K562 (cell line): Measurements from ENCODE around the gene LUC7L3. TPM values are rescaled to one million over a fixed set of nuclear protein-coding genes. Genes with fewer than 3 reads are reported as not detected.
"Not testable (repeated sequence)": the region's sequence is repeated elsewhere in the genome, so short reads cannot be mapped to it uniquely, and the experiment has no call there.

Source experiments
- ATAC-seq: fragments of 200-7000 bp; cut with Tn5 transposase; 3 replicates; pipeline ENCODE4 v1.9.1; 2020; ENCODE audit warnings: moderate library complexity
- BruUV-seq: library from RNA; stranded (reverse); fragments of 400-500 nt; replicated peaks from 2 replicates; lab custom pipeline; 2021; lab: Mats Ljungman, UMichigan
- CTCF ChIA-PET: fragments of 300-600 bp; formaldehyde crosslinking; extraction: SDS; loops from one replicate; lab custom pipeline; 2021; ENCODE audit warnings: low intra/inter-chr PET ratio; lab: Yijun Ruan, JAX
- POLR2A ChIA-PET: fragments of 300-600, 350-650 bp; sonication (Branson Sonifier 250); formaldehyde crosslinking; extraction: SDS; loops from one replicate; lab custom pipeline; 2021; ENCODE audit warnings: antibody characterized with exemption, inconsistent platforms; lab: Yijun Ruan, JAX
- DNase-seq, 4 experiments: peaks; one replicate each; pipeline versions ENCODE4 v3.0.0 to v3.0.0-alpha.2; 2011 to 2018; ENCODE audit warnings: low spot score in 3 of 4, mixed read lengths in 3 of 4; ENCODE audit errors: extremely low read depth in 1 of 4
- FAIRE-seq: peaks from 2 replicates; lab custom pipeline; 2011; peaks lifted over from hg19 to GRCh38; lab: Jason Lieb, UNC
- H2AFZ ChIP-seq: 2 replicates; pipeline ENCODE4 v1.6.0; 2011; ENCODE audit warnings: low read depth, low read length, control low read depth, inconsistent platforms
- H3K27ac ChIP-seq: fragments of 200-600 bp; 3 replicates; pipeline ENCODE4 v1.8.0; 2011; ENCODE audit warnings: low read depth, mild to moderate bottlenecking, control low read depth, inconsistent platforms, low read length, moderate library complexity, mixed read lengths; ENCODE audit errors: extremely low read depth
- H3K27me3 ChIP-seq, 2 experiments: fragments of 300-600 bp in 1 of 2; 2 replicates in 1 of 2; 3 replicates in 1 of 2; pipeline versions ENCODE4 v1.6.0 to v1.8.0; 2011; ENCODE audit warnings: inconsistent platforms in 2 of 2, low read length in 2 of 2, mild to moderate bottlenecking in 1 of 2, mixed read lengths in 1 of 2, moderate library complexity in 1 of 2; ENCODE audit not compliant: control insufficient read depth in 2 of 2, insufficient read depth in 2 of 2
- H3K36me3 ChIP-seq: fragments of 300-600 bp; 3 replicates; pipeline ENCODE4 v1.8.0; 2011; ENCODE audit warnings: mild to moderate bottlenecking, low read length, inconsistent platforms; ENCODE audit not compliant: control insufficient read depth, insufficient read depth
- H3K4me1 ChIP-seq, 2 experiments: fragments of 200-600 bp in 1 of 2; replicated peaks in 1 of 2; 2 replicates in 1 of 2; 3 replicates in 1 of 2; pipeline versions ENCODE4 v1.5.1 to v1.8.0; 2011; ENCODE audit warnings: inconsistent platforms in 2 of 2, low read length in 2 of 2, mild to moderate bottlenecking in 1 of 2, mixed read lengths in 1 of 2, moderate library complexity in 1 of 2; ENCODE audit not compliant: control insufficient read depth in 2 of 2, insufficient read depth in 2 of 2
- H3K4me2 ChIP-seq: 2 replicates; pipeline ENCODE4 v1.6.1; 2011; ENCODE audit warnings: low read length, control low read depth, inconsistent platforms, mixed read lengths; ENCODE audit not compliant: insufficient read depth
- H3K4me3 ChIP-seq: fragments of 200-600 bp; sonication (generic), shearing (Covaris generic); 2 replicates; pipeline ENCODE4 v1.5.1; 2016; ENCODE audit warnings: control low read depth, inconsistent platforms
- H3K79me2 ChIP-seq: fragments of 200-600 bp; 3 replicates; pipeline ENCODE4 v1.8.0; 2011; ENCODE audit warnings: low read length, inconsistent platforms; ENCODE audit not compliant: control insufficient read depth, insufficient read depth
- H3K9ac ChIP-seq, 2 experiments: 2 replicates each; pipeline versions ENCODE4 v1.6.0 to v1.6.1; 2011; ENCODE audit warnings: low read depth in 2 of 2, low read length in 2 of 2, control low read depth in 1 of 2, inconsistent platforms in 1 of 2, mild to moderate bottlenecking in 1 of 2, mixed read lengths in 1 of 2; ENCODE audit not compliant: insufficient read depth in 1 of 2
- H3K9me1 ChIP-seq: one replicate; pipeline ENCODE4 v1.6.0; 2011; ENCODE audit warnings: inconsistent platforms, mild to moderate bottlenecking, low read length, moderate library complexity; ENCODE audit not compliant: control insufficient read depth, insufficient read depth
- H3K9me3 ChIP-seq: replicated peaks from 2 replicates; pipeline ENCODE4 v1.5.1; 2011; ENCODE audit warnings: low read depth, low read length, inconsistent platforms; ENCODE audit not compliant: control insufficient read depth, insufficient read depth
- H4K20me1 ChIP-seq: replicated peaks from 2 replicates; pipeline ENCODE4 v1.6.1; 2011; ENCODE audit warnings: low read length, inconsistent platforms, mixed read lengths; ENCODE audit not compliant: control insufficient read depth, insufficient read depth
- C11orf30 ChIP-seq: fragments of 450-650 bp; IDR thresholded peaks from 2 replicates; pipeline ENCODE4 v1.6.1; 2016; ENCODE audit warnings: low read depth, mild to moderate bottlenecking
- CEBPB ChIP-seq: fragments of 450-650 bp; IDR thresholded peaks from 2 replicates; pipeline ENCODE4 v1.6.1; 2016; ENCODE audit warnings: missing genetic modification characterization, missing compliant biosample characterization
- DPF2 ChIP-seq: fragments of 450-650 bp; IDR thresholded peaks from 2 replicates; pipeline ENCODE4 v1.6.1; 2016
- EGR1 ChIP-seq: fragments of 450-650 bp; conservative IDR thresholded peaks from 2 replicates; pipeline ENCODE4 v1.6.1; 2017; ENCODE audit warnings: mild to moderate bottlenecking
- JUND ChIP-seq, 2 experiments: IDR thresholded peaks; 2 replicates in 1 of 2; 3 replicates in 1 of 2; pipeline ENCODE4 v1.6.1; 2011; ENCODE audit warnings: borderline replicate concordance in 2 of 2, low read depth in 2 of 2, low read length in 2 of 2, improper control_type of control experiment in 1 of 2, missing biosample characterization in 1 of 2, missing genetic modification characterization in 1 of 2, missing genetic modification reagents in 1 of 2
- MAFG ChIP-seq: fragments of 450-650 bp; conservative IDR thresholded peaks from 2 replicates; pipeline ENCODE4 v1.6.1; 2016; ENCODE audit warnings: missing genetic modification characterization, missing compliant biosample characterization
- ZNF316 ChIP-seq: fragments of 450-650 bp; IDR thresholded peaks from 2 replicates; pipeline ENCODE4 v1.6.1; 2016
- WGBS: fragments of 100-300 bp; shearing (Covaris generic); methylation state at CpG from one replicate; pipeline ENCODE4 v1.1.6; 2016; ENCODE audit warnings: low coverage, mixed read lengths; ENCODE audit not compliant: insufficient coverage; ENCODE audit errors: missing lambda C conversion rate; 5-methylcytosine and 5-hydroxymethylcytosine counted together
- in situ Hi-C: fragments of 300-500 bp; cut with MboI; formaldehyde crosslinking; loops from 4 replicates; pipeline ENCODE4 v1.15.0; 2018; ENCODE audit warnings: inconsistent platforms, mixed read lengths
- intact Hi-C: fragments of 100-400 bp; cut with micrococcal nuclease; formaldehyde crosslinking; loops from 2 replicates; pipeline ENCODE4 v1.14.2; 2022
- polyA plus RNA-seq, 8 experiments: library from polyadenylated mRNA; depleted of rRNA in 4 of 8; stranded (reverse) in 5 of 8; unstranded in 3 of 8; fragments of >200 nt; fragmentation: Nextera tagmentation in 2 of 8; fragmentation: Illumina TruSeq in 1 of 8; extraction: Ambion mirVana in 2 of 8; extraction: Trizol in 1 of 8; gene quantifications; 2 replicates each; pipeline versions ENCODE4 v1.2.1 to v1.2.3, GENCODE V29; 2011 to 2014; ENCODE audit warnings: inconsistent platforms in 1 of 8, missing spikeins in 1 of 8
- total RNA-seq, 7 experiments: library from RNA; depleted of rRNA in 6 of 7; stranded (reverse); fragments of >200 nt in 6 of 7; fragmentation: Illumina TruSeq in 2 of 7; extraction: Trizol in 2 of 7; gene quantifications; 2 replicates each; pipeline versions ENCODE4 v1.2.1 to v1.2.3, GENCODE V29; 2011 to 2021; ENCODE audit warnings: low replicate concordance in 1 of 7
- TF ChIP-seq, protein P1 (sequence below), 2 experiments: fragments of 450-650 bp in 1 of 2; sonication (generic) in 1 of 2; formaldehyde crosslinking in 1 of 2; IDR thresholded peaks in 1 of 2; conservative IDR thresholded peaks in 1 of 2; 2 replicates each; pipeline versions ENCODE4 v1.6.1 to v1.8.1; 2016 to 2023; ENCODE audit warnings: mild to moderate bottlenecking in 2 of 2, moderate library complexity in 2 of 2, inconsistent platforms in 1 of 2, missing genetic modification reagents in 1 of 2

Gene LUC7L3
- total and polyA plus RNA-seq, 9 of the 15 experiments (the other 6 are each of a cell fraction or from before 2014, with no cell fraction given) = 80.8 to 284 (median 127) TPM

DNA sequence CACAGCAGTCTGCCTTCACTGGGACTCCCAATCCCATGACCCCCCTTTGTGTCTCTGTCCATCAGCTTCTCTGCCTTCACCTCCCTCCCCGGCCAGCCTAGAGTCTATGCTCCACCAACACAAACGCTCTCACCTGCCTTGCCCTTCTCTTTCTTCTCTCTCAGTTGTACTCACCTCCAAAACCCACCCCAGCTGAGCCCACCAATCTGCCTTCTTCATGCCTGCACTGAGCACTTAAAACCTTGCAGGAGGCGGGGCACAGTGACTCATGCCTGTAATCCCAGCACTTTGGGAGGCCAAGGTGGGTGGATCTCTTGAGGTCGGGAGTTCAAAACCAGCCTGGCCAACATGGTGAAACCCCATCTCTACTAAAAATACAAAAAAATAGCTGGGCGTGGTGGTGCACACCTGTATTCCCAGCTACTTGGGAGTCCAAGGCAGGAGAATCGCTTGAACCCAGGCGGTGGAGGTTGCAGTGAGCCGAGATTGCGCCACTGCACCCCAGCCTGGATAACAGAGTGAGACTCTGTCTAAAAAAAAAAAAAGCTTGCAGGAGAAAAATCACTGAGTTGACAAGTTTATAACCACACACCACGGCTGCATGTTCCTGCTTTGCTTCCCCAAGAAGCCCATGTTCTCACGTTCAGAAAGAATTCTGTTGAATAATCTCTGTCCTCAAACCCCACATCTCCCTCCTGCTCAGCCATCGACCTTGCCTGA is 38.7 kb upstream of the LUC7L3 start:
- intact Hi-C loops = loop anchor here (1.0 to 5.0 kb wide), 4 partner anchors 48 to 198 kb away; no protein-coding TSS in a partner anchor
- H3K36me3 ChIP-seq, H4K20me1 ChIP-seq, DNase-seq, H3K27ac ChIP-seq, H3K9me3 ChIP-seq, H3K9me1 ChIP-seq, H3K9ac ChIP-seq, BruUV-seq, FAIRE-seq, in situ Hi-C loops, ATAC-seq, POLR2A ChIA-PET, H3K4me3 ChIP-seq, H3K79me2 ChIP-seq: not testable (repeated sequence)
- CTCF ChIA-PET = interaction anchor here (0.7 to 1.7 kb wide), 7 partner anchors 48 to 319 kb away, joined by 4 to 9 read pairs (median 5); partner anchors contain the start of gene SPATA20
- Histone ChIP-seq H3K27me3 (peaks cover 5 to 38% of the 10 kb centered on the region in 2 experiments; a peak in 4 of 5 replicates), H3K4me2 (peak overlapping the region; percentile 28), H2AFZ (peak overlapping the region; percentile 58), H3K4me1 (peaks cover 4 to 16% of the 10 kb centered on the region in 2 experiments; a peak in 3 of 5 replicates)
- WGBS = 9% methylated on average over 7 of the region's 12 CpGs
- TF ChIP-seq JUND (IDR thresholded peaks at IDR 0.05; ENCODE audit: borderline replicate concordance, low read depth, low read length) = 0 out of 2 replicates have a peak, but pooled peaks have one; percentile 12
- TF ChIP-seq JUND (tag; IDR thresholded peaks at IDR 0.05; ENCODE audit: borderline replicate concordance, low read depth, low read length) = 0 out of 3 replicates have a peak, but pooled peaks have one; percentile 6
- TF ChIP-seq C11orf30 = peak; percentile 62; the same call in 1 of the 2 replicates
- 0 out of 2 replicates have a peak, but pooled peaks have one; percentile 3 for TF ChIP-seq DPF2
- TF ChIP-seq ZNF316 = peak; percentile 57
- TF ChIP-seq EGR1 = peak; percentile 66; the same call in 1 of the 2 replicates
- TF ChIP-seq CEBPB (tag) = peak; percentile 62; the same call in 1 of the 2 replicates
- TF ChIP-seq, protein P1, sequence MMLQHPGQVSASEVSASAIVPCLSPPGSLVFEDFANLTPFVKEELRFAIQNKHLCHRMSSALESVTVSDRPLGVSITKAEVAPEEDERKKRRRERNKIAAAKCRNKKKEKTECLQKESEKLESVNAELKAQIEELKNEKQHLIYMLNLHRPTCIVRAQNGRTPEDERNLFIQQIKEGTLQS (IDR thresholded peaks at IDR 0.05) = peak; percentile 47
- TF ChIP-seq, protein P1 (CRISPR knock-in tag; conservative IDR thresholded peaks at IDR 0.05) = not testable (repeated sequence)
- TF ChIP-seq MAFG = peak; percentile 41
